ENCODE data around the gene PRCD. TPM values are rescaled to one million over a fixed set of nuclear protein-coding genes. Genes with fewer than 3 reads are reported as not detected.
"Not testable (repeated sequence)": the region's sequence is repeated elsewhere in the genome, so short reads cannot be mapped to it uniquely, and the experiment has no call there.

Gene PRCD
- polyA plus RNA-seq, 1 donor from 2014 or later: 22.5 TPM

- no peak for TF ChIP-seq TAF1 (IDR thresholded peaks at IDR 0.05; ENCODE audit: low read depth)
- TF ChIP-seq EZH2 (IDR thresholded peaks at IDR 0.05; ENCODE audit: borderline replicate concordance, insufficient read depth, low read length, poor library complexity, severe bottlenecking): no peak
- no peak for TF ChIP-seq EP300 (conservative IDR thresholded peaks at IDR 0.05; ENCODE audit: poor library complexity, severe bottlenecking)
- no peak for TF ChIP-seq CTCF (IDR thresholded peaks at IDR 0.05; ENCODE audit: poor library complexity, severe bottlenecking)
- no peak for TF ChIP-seq POLR2AphosphoS5 (IDR thresholded peaks at IDR 0.05)
- TF ChIP-seq RAD21 (conservative IDR thresholded peaks at IDR 0.05): no peak
- no peak for TF ChIP-seq REST (IDR thresholded peaks at IDR 0.05; ENCODE audit: borderline replicate concordance)
Observed at GRCh38 chr17:76513306-76513692, 26.5 kb upstream of the PRCD start.

GRCh38 chr17:76514355-76514754 lies 25.5 kb upstream of the PRCD start:
- H4K20me1 ChIP-seq (ENCODE audit: insufficient read depth); H3K9ac ChIP-seq (ENCODE audit: low read length); H3K9me2 ChIP-seq (ENCODE audit: insufficient read depth, low read length); H3F3A ChIP-seq (ENCODE audit: insufficient read depth, low read length, poor library complexity, severe bottlenecking); H3K4me2 ChIP-seq (ENCODE audit: low read length); H3K79me2 ChIP-seq (replicated peaks; ENCODE audit: insufficient read depth, low read length); H2AFZ ChIP-seq (ENCODE audit: low read depth, low read length); H3K9me3 ChIP-seq (ENCODE audit: low read length); H3K4me3 ChIP-seq (ENCODE audit: low read length); H3K27ac ChIP-seq (ENCODE audit: low read length); H3K27me3 ChIP-seq (ENCODE audit: insufficient read depth, low read depth, low read length); H3K36me3 ChIP-seq (ENCODE audit: insufficient read depth, low read length): not testable (repeated sequence)

More at GRCh38 chr17:76513306-76513692, 26.5 kb upstream of the PRCD start:
- no peak overlapping the region for H3K27ac ChIP-seq (ENCODE audit: low read length)
- H3K36me3 ChIP-seq (ENCODE audit: insufficient read depth, low read length): no peaks in the 10 kb centered on the region
- H3K4me3 ChIP-seq (ENCODE audit: low read length): no peak overlapping the region
- H3K9me3 ChIP-seq (ENCODE audit: low read length): no peaks in the 10 kb centered on the region
- H2AFZ ChIP-seq (ENCODE audit: low read depth, low read length): no peak overlapping the region
- no peaks in the 10 kb centered on the region for H3K9me2 ChIP-seq (ENCODE audit: insufficient read depth, low read length)
- H3F3A ChIP-seq (ENCODE audit: insufficient read depth, low read length, poor library complexity, severe bottlenecking): no peaks in the 10 kb centered on the region
- H4K20me1 ChIP-seq (ENCODE audit: insufficient read depth): no peaks in the 10 kb centered on the region
- H3K27me3 ChIP-seq (ENCODE audit: insufficient read depth, low read depth, low read length): no peaks in the 10 kb centered on the region
- no peak overlapping the region for H3K9ac ChIP-seq (ENCODE audit: low read length)
- no peaks in the 10 kb centered on the region for H3K79me2 ChIP-seq (replicated peaks; ENCODE audit: insufficient read depth, low read length)
- H3K4me2 ChIP-seq (ENCODE audit: low read length): no peak overlapping the region

GRCh38 chr17:76515274-76515949 lies 24.4 kb upstream of the PRCD start:
- no peaks in the 10 kb centered on the region for H3K9me2 ChIP-seq (ENCODE audit: insufficient read depth, low read length)
- no peak overlapping the region for H3K4me3 ChIP-seq (ENCODE audit: low read length)
- no peaks in the 10 kb centered on the region for H3K36me3 ChIP-seq (ENCODE audit: insufficient read depth, low read length)
- H3F3A ChIP-seq (ENCODE audit: insufficient read depth, low read length, poor library complexity, severe bottlenecking): no peaks in the 10 kb centered on the region
- H2AFZ ChIP-seq (ENCODE audit: low read depth, low read length): no peak overlapping the region
- H3K27me3 ChIP-seq (ENCODE audit: insufficient read depth, low read depth, low read length): no peaks in the 10 kb centered on the region
- H3K4me2 ChIP-seq (ENCODE audit: low read length): no peak overlapping the region
- no peak overlapping the region for H3K9ac ChIP-seq (ENCODE audit: low read length)
- H3K9me3 ChIP-seq (ENCODE audit: low read length): no peaks in the 10 kb centered on the region
- TF ChIP-seq CTCF (IDR thresholded peaks at IDR 0.05; ENCODE audit: poor library complexity, severe bottlenecking): no peak
- no peak for TF ChIP-seq RAD21 (conservative IDR thresholded peaks at IDR 0.05)
- TF ChIP-seq REST (IDR thresholded peaks at IDR 0.05; ENCODE audit: borderline replicate concordance): no peak
- TF ChIP-seq SMC3 (conservative IDR thresholded peaks at IDR 0.05; ENCODE audit: poor library complexity): no peak
- no peak for TF ChIP-seq EZH2 (IDR thresholded peaks at IDR 0.05; ENCODE audit: borderline replicate concordance, insufficient read depth, low read length, poor library complexity, severe bottlenecking)
- TF ChIP-seq MXI1 (conservative IDR thresholded peaks at IDR 0.05; ENCODE audit: poor library complexity, severe bottlenecking): no peak
- TF ChIP-seq EP300 (conservative IDR thresholded peaks at IDR 0.05; ENCODE audit: poor library complexity, severe bottlenecking): no peak
- TF ChIP-seq TAF1 (IDR thresholded peaks at IDR 0.05; ENCODE audit: low read depth): no peak
- no peak overlapping the region for H3K27ac ChIP-seq (ENCODE audit: low read length)
- no peaks in the 10 kb centered on the region for H3K79me2 ChIP-seq (replicated peaks; ENCODE audit: insufficient read depth, low read length)
- H4K20me1 ChIP-seq (ENCODE audit: insufficient read depth): no peaks in the 10 kb centered on the region
